Activated T-cell treated with anti-CD3 and anti-CD28 coated beads, Interleukin-2, amount 50 U/mL, for 1 hour (primary cell): ENCODE measurements around the gene ARHGAP26.

Experiments
- DNase-seq: peaks from one replicate; pipeline ENCODE4 v3.0.0-alpha.2; 2020

Gene ARHGAP26

GRCh38 chr5:142815469-142815868 lies 45.3 kb downstream of the ARHGAP26 start:
- no peak for DNase-seq

GRCh38 chr5:142816531-142817430 lies 46.6 kb downstream of the ARHGAP26 start:
- no peak for DNase-seq

- no peak for DNase-seq
Observed at GRCh38 chr5:142817949-142818431, 47.8 kb downstream of the ARHGAP26 start.

- DNase-seq = no peak
Observed at GRCh38 chr5:142819292-142819691, 49.1 kb downstream of the ARHGAP26 start.

GRCh38 chr5:142819825-142820224 lies 49.6 kb downstream of the ARHGAP26 start:
- DNase-seq = no peak

GRCh38 chr5:142820447-142820846 lies 50.3 kb downstream of the ARHGAP26 start:
- no peak for DNase-seq

- no peak for DNase-seq
Observed at GRCh38 chr5:142821034-142821732, 51.0 kb downstream of the ARHGAP26 start.

- DNase-seq = no peak
Observed at GRCh38 chr5:142821733-142822487, 51.7 kb downstream of the ARHGAP26 start.

- DNase-seq = no peak
Observed at GRCh38 chr5:142823126-142823525, 52.9 kb downstream of the ARHGAP26 start.

GRCh38 chr5:142823806-142824205 lies 53.6 kb downstream of the ARHGAP26 start:
- no peak for DNase-seq

GRCh38 chr5:142824391-142824790 lies 54.2 kb downstream of the ARHGAP26 start:
- no peak for DNase-seq

- no peak for DNase-seq
Observed at GRCh38 chr5:142825378-142826089, 55.4 kb downstream of the ARHGAP26 start.

GRCh38 chr5:142826093-142826492 lies 55.9 kb downstream of the ARHGAP26 start:
- no peak for DNase-seq

GRCh38 chr5:142826741-142827492 lies 56.7 kb downstream of the ARHGAP26 start:
- DNase-seq = no peak

GRCh38 chr5:142827934-142828576 lies 57.9 kb downstream of the ARHGAP26 start:
- DNase-seq = no peak

- no peak for DNase-seq
Observed at GRCh38 chr5:142828797-142829535, 58.8 kb downstream of the ARHGAP26 start.

GRCh38 chr5:142829801-142830220 lies 59.6 kb downstream of the ARHGAP26 start:
- DNase-seq = no peak

- no peak for DNase-seq
Observed at GRCh38 chr5:142830241-142831008, 60.2 kb downstream of the ARHGAP26 start.

GRCh38 chr5:142831009-142831383 lies 60.8 kb downstream of the ARHGAP26 start:
- DNase-seq = no peak

- no peak for DNase-seq
Observed at GRCh38 chr5:142832263-142832662, 62.1 kb downstream of the ARHGAP26 start.
